ENCODE measurements around the gene RYK. TPM values are rescaled to one million over a fixed set of nuclear protein-coding genes. Genes with fewer than 3 reads are reported as not detected.

The RYK gene
- 35.6 and 52.1 TPM in 2 replicates for total RNA-seq

DNA sequence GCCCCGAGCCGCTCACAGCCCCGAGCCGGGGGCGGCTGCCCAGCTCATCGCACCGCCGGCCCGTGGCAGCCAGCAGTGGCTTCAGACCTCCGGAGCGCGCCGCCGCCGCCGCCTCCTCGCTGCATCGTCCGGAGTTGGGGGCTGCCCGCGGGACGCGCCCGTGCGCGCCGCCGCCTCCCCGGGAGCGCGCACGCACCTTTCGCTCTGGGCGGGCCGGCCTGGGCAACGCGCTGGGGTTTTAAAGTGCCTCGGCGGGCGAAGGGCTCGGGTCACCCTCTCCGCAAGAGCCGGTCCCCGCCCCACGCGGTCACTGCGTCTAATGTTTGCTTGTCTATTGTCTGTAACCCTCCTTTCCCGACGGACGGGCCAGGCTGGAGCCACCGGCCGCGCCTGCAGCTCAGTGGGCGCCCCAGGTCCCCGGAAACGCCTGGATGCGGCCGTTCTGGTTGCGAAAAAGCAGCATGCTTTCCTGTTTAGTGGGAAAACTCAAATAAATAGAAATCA, at the start of gene RYK:
RYK (minus strand) TSS at position 143 of the 504 bp plus-strand sequence. CDS start 205 bp downstream, outside the sequence.

Other genes with a start within 250 kb of the RYK start
- gene SLCO2A1, start 220.9 kb downstream of the RYK start, total RNA-seq: 0.05 and 0.35 TPM in 2 replicates
- gene AMOTL2, start 123.6 kb upstream of the RYK start, total RNA-seq: 50.8 and 65.5 TPM in 2 replicates
- 51.7 and 55.4 TPM in 2 replicates for gene ANAPC13, start 235.1 kb upstream of the RYK start, total RNA-seq
- 12.4 and 18.3 TPM in 2 replicates for gene CEP63, start 235.2 kb upstream of the RYK start, total RNA-seq